Left ventricle myocardium superior (tissue), 1 donor: ENCODE data around the gene CNNM2. TPM values are rescaled to one million over a fixed set of nuclear protein-coding genes. Genes with fewer than 3 reads are reported as not detected.

Experiments used
- total RNA-seq: library from RNA; stranded (reverse); fragmentation: NEBNext Ultra II Directional; extraction: Animal tissue kit (Norgen Biotek cat#: 25700); gene quantifications from one replicate; pipeline ENCODE4 v1.2.1, GENCODE V29; 2021
- donor health status: DM: no; HTN: yes; CAD: no; lungs with severe emphysema.

Gene CNNM2
- total RNA-seq, 1 donor from 2014 or later: 4.2 TPM

Other genes with a start within 250 kb of the CNNM2 start
- gene ARL3, start 203.9 kb upstream of the CNNM2 start, total RNA-seq: 13.6 TPM
- gene SFXN2, start 203.7 kb upstream of the CNNM2 start, total RNA-seq: 1.5 TPM
- 22.4 TPM for gene WBP1L, start 174.3 kb upstream of the CNNM2 start, total RNA-seq
- gene CYP17A1, start 80.9 kb upstream of the CNNM2 start, total RNA-seq: not detected
- 12.3 TPM for gene BORCS7, start 64.0 kb upstream of the CNNM2 start, total RNA-seq
- gene AS3MT, start 48.8 kb upstream of the CNNM2 start, total RNA-seq: 22.4 TPM